CD4-positive, alpha-beta T cell treated with Interleukin-15 for 4 hours (primary cell): ENCODE measurements around the gene KRTAP12-1.

Experiments used
- DNase-seq: peaks from one replicate; pipeline ENCODE4 v3.0.0-alpha.2; 2020; ENCODE audit warnings: low spot score

KRTAP12-1 gene

DNA sequence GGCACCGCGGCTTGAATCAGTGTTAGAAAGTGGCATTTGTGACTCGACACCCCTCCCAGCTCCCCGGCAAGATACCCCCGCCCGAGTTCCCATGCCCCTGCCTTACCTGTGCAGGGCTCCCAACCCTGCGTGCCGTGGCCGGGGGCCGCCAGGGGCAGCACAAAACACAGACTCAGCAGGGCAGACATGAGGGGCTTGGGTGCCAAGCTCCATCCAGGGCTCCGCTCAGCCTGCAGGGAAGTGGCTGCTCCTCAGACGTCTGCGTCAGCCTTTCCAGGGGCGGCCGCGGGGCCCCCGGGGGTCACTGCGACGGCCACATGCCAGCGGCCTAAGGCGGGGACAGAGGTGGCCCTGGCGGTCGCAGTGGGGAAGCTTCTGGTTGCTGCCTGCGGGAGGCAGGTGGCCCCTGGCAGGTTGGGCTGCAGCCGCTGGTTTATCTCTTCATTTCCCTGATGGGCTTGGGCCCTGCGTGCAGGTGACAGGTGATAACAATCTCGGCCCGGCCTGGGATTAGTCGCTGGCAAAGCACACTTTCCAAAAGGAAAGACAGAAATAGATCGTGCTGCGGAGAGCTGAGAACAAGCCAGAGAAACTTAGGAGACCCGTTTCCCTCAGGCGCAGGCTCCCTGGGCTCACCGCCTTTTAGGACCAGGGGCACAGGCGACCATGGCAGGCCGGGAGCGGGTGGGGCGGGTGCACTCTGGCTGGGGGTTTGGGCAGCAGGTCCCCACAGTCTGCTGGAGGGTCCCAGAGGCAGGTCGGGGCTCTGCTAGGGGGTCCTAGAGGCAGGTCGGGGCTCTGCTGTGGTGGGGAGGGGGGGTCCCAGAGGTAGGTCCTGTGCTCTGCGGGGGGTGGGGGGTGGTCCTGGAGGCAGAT is 29.6 kb upstream of the KRTAP12-1 start, which contains the start of gene TSPEAR:
TSS of gene TSPEAR (minus strand) at position 246 of the 876 bp plus-strand sequence. CDS start at position 188, 58 bp downstream.
- DNase-seq = no peak

DNA sequence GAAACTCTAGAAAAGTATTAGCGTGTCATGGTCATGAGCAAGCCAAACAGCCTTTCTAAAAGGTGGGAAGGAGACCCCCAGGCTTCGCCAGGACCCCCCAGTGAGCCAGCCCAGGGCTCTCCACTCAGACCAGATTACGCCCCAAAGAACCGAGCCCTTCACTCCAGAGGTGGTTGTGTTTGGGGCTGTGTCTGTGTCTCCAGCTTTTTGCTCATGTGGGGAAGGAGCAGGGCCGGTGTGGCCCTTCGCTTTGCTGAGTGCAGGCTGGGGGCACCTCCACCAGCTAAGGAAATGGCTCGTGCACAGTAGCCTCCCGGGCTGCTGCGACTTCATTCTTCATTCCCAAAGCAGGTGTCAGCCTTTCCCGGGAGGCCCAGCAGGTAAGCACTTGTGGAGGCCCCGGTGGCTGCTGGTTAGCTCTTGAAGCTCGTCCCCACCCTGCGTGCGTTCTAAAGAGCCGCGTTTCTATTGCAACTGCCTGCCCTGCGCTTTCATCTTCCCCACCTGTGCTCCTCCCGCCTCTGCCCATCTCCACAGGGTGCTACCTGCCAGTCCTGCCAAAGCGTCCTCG is 28.9 kb upstream of the KRTAP12-1 start:
- DNase-seq = no peak

DNA sequence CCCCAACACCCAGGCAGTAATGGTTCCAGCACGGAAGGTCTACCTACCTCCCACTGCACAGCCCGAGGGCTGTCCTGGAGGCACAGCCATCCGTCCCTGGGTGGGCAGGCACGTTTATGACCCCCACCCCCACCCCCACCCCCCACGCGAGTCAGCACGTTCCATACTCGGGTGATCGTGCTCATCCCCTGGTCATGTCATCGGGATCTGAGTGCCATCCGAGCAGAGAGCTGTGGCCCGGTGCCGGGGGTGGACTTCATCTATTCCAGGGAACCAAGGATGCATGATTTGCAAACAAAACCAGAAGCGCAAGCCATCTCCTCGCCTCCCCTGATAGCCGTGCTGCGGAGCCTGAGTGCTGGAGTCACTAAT is 28.3 kb upstream of the KRTAP12-1 start:
- no peak for DNase-seq

DNA sequence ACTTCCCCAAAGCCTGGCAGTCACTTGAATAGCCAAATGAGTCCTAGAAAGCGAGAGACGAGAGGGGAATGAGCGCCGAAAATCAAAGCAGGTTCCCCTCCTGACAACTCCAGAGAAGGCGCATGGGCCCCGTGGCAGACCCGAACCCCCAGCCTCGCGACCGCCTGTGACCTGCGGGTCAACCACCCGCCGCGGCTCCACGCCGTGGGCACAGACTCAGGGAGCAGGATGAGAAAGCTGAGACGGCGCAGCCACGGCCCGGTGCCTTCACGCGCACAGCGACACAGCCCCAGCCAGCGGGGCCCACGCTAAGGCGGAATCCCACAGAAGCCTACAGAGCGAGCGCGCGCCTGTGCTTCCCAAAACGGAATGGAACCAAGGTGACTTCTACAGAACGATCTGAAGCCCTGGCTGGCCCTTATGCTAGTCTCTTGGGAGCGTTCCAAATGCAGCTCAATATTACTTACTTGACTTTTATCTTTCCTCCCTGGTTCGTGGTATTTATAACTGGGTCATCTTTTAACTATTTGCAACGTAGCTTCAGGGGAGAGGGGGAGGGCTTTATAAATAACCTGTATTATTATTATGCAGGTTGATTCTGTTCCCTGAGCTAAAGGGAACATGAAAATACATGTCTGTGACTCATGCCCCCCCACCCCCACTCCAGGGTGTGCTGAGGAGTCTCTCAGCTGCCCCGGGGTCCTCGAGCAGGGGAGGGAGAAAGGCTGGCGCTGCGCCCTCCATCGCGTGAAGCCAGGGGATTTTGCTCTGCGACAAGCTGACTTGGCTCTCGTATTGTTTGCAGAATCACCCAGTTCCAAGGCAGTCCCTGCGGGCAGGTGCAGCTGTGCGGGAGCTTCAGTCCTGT is 27.7 kb upstream of the KRTAP12-1 start:
- no peak for DNase-seq

DNA sequence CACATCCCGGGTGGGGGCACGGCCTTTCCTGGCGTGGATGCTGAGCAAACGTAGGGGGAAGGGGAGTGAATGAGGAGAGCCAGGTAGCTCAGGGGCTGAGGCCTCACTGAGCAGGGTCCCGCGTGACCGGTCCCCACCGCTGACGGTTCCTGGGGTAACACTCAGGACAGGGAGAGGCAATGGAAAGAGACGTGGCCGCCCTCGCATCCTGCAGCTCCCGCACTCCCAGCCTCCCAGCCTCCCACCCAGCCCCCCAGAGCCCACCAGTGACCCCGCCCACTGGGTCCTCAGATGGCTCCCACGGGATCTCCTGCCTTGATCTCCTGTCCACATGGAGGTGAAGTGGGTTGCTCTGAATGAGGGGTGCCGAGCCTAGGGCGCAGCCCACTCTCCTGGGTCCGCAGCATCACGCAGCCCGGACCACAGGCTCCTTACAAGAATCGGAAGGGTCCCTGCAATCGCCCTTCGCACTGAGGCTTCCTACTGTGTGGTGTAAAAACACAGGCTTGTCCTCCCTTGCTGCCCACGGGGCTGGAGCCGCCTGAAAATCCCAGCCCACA is 27.0 kb upstream of the KRTAP12-1 start:
- DNase-seq = no peak

DNA sequence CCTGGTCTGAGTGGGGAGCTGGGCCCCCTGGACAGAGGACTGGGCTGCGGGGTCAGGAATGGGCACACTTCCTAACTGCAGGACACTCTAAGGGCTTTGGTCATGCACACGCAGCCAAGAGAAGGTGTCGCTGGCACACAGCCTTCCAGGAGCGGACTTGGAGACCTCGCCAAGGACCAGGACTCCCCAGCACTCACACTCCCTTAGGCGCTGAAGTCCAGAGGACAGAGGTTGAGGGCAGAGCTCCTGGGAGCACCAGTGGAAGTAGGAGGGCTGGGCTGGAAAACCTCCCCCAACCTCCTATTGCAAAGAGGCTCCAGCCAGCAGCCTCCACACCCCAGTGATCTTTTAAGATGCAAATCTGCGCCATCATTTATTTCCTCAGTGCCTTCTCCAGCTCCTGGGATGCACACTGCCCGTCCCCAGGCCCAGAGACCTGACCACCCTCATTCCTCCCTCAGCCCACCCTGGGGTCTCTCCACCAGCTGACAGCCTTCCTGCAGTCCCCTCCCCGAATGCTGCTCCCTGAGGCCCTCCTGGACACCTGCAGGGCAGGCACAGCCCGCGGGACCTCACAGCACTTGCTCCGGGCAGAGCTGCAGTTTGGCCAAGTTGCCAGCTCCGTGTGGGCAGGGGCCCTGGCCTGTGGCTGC is 26.4 kb upstream of the KRTAP12-1 start:
- no peak for DNase-seq

DNA sequence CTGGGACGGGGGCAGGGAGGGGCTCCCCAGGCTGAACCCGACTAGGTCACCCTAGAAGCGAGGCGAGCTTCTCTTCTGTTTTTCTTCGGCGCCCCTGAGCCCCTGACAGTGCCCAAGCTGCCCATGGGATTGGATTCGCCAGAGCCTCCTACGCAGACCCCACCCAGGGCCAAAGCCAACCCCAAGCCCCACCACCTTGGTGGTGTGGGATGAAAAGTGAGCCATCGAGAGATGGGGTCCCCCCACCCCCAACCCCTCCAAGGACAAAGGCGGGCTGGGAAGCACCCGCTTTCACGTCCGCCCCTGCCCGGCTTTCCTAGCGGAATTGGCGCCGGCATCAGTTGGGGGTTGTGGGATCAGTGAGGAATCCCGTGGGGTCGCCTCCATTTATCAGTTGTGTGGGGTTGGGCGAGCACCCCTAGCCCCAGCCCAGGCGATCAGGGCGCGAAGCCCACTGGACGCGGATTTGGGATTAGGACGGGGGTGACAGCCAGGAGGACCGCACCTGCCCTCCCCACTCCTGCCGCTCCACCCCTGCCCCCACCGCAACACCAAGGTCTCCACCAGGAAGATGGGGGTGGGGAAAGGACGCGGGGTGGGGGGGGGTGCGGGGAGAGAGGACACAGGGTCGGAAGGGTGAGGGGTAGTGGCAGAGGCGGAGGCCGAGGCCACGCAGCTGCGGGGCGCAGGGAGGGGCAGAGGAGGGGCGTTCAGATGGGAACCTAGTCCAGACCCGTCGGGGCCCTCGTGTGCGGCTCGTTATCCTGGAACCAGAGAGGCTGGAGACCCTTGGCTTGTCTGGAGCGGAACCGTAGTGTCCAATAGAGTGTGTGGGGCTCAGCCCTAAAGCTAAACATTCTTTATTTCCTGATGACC is 25.0 kb upstream of the KRTAP12-1 start:
- DNase-seq = no peak

DNA sequence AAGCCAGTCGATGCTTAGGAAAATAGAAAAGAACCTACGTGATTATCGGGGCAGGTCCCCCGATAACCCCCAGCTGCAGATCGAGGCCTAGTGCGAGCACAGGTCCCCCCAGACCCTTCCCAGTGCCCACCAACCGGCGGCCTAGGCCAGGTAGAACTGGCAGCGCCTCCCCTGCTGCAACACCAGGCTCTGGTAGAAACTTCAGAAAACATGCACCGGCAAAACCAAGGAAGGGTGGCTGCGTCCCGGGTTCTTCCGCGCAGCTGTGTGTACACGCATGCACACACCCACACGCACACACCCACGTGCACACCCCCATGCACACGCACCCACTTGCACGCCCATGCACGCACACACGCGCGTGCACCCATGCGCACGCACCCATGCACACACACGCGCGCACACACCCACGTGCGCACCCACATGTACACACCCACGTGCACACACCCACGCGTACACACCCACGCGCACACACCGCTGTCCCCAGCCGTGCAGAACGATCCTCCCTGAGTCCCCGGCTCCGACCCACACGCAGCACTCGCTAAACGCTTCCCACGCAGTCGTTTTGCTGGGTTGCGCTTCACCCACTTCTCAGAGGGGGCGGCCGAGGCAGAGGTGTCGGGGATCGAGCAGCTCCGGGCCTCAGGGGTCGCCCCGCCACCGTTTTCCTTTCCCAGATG is 24.2 kb upstream of the KRTAP12-1 start:
- DNase-seq = no peak

DNA sequence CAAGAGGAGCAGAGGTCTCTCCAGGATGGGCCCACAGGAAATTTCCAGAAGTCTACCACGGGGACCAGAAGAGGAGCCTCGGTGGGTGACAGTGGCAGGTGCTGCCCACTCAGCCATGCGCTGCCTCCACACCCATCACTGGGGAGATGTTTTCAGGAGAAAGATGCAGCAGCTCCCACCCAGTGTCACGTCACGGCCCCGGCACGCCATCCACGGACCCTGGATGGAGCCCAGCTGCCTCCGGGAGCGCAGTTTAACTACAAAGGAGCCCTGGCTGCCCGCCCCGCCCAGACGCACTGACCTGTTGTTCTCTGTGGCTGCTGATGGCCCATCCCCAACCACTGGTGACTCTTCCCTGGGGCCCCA is 22.7 kb upstream of the KRTAP12-1 start:
- no peak for DNase-seq

DNA sequence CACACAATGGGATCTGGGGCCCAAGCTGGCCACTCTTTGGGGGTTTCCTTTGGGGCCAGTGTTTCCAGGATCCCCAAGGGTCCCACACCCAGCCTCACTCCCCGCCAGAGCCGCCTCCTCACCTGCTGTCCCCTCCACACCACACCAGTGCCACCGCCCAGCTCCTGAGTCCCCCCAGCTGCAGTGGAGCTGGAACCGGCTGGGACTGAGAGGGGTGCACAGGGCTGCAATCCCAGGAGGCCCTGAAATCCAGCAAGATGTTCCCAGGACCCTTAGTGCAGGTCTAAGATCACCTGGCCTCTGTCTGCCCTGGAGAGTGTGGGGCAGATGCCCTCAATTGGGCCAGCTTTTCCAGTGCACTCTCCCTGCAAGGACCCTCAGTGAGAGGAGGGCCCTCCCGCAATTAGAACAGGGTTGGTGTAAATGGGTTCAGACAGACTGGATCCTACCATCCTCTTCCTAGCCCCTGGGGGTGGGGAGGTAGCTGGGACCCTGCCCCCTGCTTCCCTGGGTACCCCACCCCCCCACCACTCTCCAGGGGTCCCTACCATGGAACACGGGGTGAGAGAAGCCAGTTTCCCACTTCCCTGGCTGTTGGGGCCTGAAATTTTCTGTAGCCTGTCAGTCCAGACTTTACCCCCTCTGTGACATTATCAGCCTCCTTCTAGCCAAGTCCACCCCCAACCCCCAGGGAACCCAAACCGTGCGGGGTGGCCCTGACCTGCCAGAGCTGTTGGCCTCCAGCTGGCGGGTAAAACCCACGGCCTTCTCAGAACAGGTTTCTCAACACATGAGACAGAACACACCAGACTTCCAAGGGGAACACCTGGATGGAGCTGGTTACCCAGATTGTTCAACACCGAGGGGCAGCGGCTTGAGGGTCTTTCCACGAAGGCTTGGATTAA is 22.0 kb upstream of the KRTAP12-1 start:
- DNase-seq = no peak

DNA sequence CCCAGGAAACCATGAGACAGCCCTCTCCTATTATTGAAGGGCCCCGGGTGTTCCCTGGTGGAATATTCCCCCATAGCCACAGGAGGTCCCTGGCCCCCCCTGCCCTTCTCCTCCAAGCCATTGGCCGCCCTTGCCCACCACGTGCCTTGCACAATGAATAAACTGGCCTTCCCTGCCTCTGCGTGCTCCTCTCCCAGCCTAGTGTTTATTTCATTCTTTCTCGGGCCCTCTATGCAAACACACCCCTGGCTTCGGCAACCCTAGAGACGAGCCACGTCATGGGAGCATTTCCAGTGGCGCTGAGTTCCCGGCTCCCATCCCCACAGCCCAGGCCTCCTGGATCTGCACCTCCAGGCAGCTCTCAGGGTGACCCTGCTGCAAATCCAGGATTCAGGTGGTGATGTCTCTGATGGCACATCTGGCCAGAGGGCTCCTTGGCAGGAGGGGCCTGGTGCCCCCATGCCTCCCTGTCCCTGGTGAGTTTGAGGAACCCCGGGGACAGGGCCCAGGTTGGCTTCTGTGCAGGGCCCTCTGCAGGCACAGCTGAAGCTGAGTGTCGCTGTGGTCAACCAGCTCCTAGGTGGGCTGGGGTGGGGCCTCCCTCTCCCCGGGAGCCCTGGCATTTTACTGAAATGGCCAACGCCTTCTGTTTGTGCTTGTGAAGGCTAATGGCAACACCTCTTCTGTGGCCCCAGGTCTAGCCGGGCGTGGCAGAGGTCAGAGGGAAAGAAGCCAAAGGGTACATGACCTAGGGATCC is 21.2 kb upstream of the KRTAP12-1 start:
- DNase-seq = no peak

DNA sequence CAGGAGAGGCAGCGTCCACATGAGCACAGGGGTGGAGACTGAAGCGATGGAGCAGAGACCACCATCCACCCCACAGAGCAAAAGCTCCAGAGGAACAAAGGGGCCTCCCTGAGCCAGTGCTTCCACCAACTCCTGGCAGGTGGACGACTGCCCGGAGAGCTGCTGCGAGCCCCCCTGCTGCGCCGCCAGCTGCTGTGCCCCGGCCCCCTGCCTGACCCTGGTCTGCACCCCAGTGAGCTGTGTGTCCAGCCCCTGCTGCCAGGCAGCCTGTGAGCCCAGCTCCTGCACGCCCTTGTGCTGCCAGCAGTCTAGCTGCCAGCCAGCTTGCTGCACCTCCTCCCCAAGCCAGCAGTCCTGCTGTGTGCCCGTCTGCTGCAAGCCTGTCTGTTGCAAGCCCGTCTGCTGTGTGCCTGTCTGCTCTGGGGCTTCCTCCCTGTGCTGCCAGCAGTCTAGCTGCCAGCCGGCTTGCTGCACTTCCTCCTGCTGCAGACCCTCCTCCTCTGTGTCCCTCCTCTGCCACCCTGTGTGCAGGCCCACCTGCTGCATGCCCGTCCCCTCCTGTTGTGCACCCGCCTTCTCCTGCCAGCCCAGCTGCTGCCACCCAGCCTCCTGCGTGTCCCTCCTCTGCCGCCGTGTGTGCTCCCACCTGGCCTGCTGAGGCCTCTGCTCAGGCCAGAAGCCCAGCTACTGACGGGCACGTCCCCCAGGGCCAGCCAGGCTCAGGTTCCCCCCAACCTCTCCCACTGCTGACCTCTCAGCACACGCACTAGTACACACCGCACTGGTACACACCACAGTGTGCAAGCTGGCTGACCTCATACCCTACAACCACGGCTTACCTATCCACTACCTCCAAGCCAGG is 20.4 kb upstream of the KRTAP12-1 start:
- no peak for DNase-seq

DNA sequence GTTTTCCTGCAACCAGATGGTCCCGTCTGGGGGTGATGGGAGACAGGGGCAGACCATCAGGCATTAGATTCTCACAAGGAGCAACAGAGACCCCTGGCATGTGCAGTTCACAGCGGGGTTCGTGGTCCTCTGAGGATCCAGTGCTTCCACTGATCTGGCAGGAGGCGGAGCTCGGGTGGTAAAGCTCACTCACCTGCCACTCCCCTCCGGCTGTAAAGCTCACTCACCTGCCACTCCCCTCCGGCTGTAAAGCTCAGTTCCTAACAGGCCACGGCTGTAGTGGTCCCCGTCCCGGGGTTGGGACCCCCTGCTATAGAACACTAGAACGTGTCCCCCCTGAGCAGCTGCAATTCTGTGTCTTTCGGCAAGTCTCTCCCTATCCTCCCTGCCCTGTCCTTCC is 19.6 kb upstream of the KRTAP12-1 start:
- no peak for DNase-seq

DNA sequence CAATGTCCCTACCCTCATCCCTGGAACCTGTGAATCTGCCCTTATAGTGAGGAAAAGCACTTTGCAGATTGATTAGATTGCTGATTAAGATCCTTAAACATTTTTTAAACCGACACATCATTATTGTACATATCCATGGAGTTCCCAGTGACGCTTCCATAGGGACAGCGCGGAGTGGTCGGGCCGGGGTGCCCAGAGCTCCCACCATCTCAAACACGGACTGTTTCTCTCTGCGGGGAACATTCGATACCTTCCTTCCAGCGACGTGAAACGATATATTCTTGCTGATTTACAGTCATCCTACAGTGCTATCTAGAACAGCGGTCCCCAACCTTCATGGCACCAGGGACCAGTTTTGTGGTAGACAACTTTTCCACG is 19.0 kb upstream of the KRTAP12-1 start:
- DNase-seq = no peak

DNA sequence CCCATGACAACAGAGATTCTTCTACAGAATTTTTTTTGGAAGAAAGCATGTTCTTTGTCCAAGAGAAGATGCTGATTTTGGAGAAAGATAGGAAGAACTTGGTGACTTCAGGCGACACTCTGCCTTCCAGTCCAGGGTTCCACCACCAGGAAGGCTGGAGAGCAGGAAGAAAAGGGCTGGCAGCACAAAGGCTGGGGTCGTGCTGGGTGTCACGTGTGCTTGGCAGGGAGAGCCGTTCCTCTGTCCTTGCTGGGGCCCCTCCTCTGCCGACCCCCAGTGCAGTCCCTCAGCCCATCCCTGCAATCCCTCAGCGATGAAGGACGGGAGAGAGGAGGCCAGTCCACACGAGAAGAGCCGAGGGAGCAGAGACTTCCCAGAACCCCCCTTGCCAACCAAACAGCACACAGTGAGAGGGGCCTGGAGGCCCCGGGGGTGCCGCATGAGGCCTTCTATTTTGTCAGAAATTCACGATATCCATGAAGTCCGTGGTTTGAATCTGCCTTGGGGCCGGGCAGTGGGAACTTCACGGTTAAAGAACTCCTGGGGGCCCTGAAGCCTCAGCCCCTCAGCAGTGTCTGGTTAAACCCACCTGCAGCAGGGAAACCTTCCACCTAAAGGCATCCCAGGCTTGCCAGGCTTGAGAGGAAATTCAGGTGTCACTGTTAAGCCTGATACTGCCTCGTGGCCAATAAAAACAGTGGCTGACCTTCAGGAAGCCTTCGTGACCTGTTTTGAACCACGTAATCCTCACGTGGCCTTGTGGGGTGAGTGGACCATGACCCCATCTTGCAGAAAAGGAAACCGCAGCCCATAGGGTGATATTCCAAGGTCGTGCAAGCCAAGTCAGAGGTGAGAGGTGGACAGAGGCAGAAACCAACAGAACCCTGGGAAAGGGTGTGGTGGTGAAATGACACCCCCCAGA is 18.4 kb upstream of the KRTAP12-1 start:
- no peak for DNase-seq

DNA sequence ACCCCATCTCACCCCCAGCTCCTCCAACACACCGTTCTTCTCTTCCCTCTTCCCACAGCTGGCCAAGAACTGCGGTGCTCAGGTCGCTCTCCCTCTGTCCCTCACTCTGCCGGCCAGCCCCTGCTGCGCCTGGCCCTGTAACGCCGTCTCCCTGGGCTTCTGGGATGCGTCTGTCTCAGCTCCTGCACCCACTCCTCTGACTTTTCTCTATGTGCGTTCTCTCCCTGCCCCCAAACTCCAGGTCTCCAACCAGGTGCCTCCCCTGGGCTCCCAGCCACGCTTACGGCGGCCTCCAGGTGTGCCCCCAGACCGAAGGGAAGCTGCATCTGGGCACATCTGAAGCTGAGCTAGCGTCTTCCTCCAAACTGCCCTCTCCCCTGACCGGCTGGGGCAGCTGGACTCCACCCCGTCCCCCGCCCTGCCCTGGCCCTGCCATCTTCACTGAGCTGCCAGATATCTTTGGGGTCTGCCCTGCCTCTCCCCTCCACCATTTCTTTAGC is 17.6 kb upstream of the KRTAP12-1 start:
- no peak for DNase-seq
